HG03520 (cell line): Measurements from ENCODE around the gene PRB2.
"Not testable (repeated sequence)": the region's sequence is repeated elsewhere in the genome, so short reads cannot be mapped to it uniquely, and the experiment has no call there.

Experiments
- ATAC-seq: cut with Tn5 transposase; IDR thresholded peaks from one replicate; pipeline ENCODE4 v1.9.1; 2021; ENCODE audit warnings: mild to moderate bottlenecking, moderate library complexity; ENCODE audit not compliant: unreplicated experiment

The PRB2 gene

GRCh38 chr12:11395467-11395866, at the start of gene PRB2:
PRB2 (minus strand) TSS chr12:11395567; CDS start chr12:11395529, 38 bp downstream.
- not testable (repeated sequence) for ATAC-seq

- no peak for ATAC-seq
Observed at GRCh38 chr12:11437966-11438365, 42.6 kb upstream of the PRB2 start.

GRCh38 chr12:11433664-11434063, 38.3 kb upstream of the PRB2 start:
- no peak for ATAC-seq

GRCh38 chr12:11431486-11431885, 36.1 kb upstream of the PRB2 start:
- no peak for ATAC-seq

GRCh38 chr12:11427341-11427740, 32.0 kb upstream of the PRB2 start:
- ATAC-seq = no peak

DNA sequence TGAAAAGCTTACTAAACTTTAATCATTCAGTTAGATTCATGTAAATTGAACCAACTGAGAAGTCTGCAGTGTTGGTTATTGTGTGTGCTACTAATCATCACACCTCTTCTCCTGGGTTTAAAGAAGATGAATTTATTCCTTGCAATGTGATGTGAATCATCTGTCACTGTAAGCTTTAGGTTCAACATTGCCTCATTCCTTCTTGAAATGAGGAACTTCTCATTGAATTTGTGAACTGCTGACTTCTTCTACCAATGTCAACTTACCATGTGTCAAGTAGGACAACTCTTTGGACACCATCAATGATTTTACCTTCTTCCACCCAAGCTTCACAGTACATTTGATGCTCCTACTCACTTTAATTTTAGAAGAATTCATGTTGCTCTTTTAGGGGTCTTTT, 17.4 kb upstream of the PRB2 start:
- no peak for ATAC-seq

GRCh38 chr12:11408096-11408495, 12.7 kb upstream of the PRB2 start:
- ATAC-seq = no peak

GRCh38 chr12:11397366-11397765, 2.0 kb upstream of the PRB2 start:
- no peak for ATAC-seq

GRCh38 chr12:11391456-11391855, 3.9 kb downstream of the PRB2 start:
- not testable (repeated sequence) for ATAC-seq

DNA sequence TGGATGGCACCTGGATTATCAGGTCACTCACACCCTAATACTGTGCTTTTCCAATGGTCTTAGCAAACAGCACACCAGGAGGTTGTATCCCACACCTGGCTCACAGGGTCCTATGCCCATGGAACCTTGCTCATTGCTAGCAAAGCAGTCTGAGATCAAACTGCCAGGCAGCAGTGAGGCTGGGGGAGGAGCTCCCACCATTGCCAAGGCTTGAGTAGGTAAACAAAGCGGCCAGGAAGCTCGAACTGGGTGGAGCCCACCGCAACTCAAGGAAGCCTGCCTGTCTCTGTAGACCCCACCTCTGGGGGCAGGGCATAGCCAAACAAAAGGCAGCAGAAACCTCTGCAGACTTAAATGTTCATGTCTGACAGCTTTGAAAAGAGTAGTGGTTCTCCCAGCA, 17.9 kb downstream of the PRB2 start:
- not testable (repeated sequence) for ATAC-seq

- ATAC-seq = no peak
Observed at GRCh38 chr12:11361151-11361550, 34.2 kb downstream of the PRB2 start.

- ATAC-seq = not testable (repeated sequence)
Observed at GRCh38 chr12:11360205-11360883, 35.0 kb downstream of the PRB2 start.

GRCh38 chr12:11351736-11352135, 43.6 kb downstream of the PRB2 start:
- not testable (repeated sequence) for ATAC-seq

DNA sequence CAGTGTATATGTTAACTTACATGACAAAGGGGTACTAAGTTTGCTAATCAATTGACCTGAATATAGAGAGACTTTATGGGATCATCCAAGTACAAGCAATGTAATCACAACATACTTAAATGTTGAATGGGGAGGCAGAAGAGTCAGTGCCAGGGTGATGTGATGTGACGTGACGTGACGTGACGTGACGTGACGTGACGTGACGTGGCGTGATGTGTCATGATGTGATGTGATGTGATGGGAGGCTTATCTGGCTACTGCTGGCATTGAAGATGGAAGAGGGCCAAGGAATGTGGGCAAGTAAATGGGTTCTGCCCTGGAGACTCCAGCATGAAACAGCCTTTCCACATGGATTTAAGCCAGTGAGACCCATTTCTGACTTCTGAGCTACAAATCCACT, 46.9 kb downstream of the PRB2 start:
- ATAC-seq = no peak

- ATAC-seq = peak; percentile 51
Observed at GRCh38 chr12:11347810-11348209, 47.6 kb downstream of the PRB2 start.

DNA sequence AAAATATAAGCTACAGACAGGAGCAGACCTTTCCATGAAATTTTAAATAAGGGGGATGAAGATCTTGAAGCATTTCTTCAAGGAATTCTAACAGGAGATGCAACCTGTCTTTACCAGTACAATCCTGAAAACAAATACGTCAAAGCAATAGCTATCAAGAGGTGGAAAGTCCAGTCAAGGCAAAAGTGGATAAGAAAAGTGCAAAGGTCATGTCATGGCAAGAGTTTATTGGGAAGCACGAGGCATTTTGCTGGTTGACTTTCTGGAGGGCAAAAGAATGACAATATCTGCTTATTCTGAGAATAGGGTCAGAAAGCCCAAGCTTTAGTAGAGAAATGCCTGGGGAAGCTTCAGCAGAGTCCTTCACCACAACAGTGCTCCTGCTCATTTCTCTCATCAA, 50.9 kb downstream of the PRB2 start:
- ATAC-seq = no peak
